ENCODE data around the gene PRR12.

The PRR12 gene

GRCh38 chr19:49655570-49656455, 64.8 kb downstream of the PRR12 start:
- ATAC-seq (ENCODE audit: insufficient read depth, low read depth) = no peak
- H3K36me3 ChIP-seq (ENCODE audit: insufficient read depth, low read length) = peaks cover 93% of the 10 kb centered on the region

GRCh38 chr19:49656456-49657109, 65.6 kb downstream of the PRR12 start:
- Histone ChIP-seq H3K27ac (ENCODE audit: low read length) (no peak overlapping the region), H3K4me2 (ENCODE audit: insufficient read depth, low read length) (no peak overlapping the region), H3K79me2 (ENCODE audit: insufficient read depth, low read length) (no peaks in the 10 kb centered on the region; the same call in 1 of the 2 replicates), H3K27me3 (ENCODE audit: insufficient read depth, low read length, poor library complexity) (no peaks in the 10 kb centered on the region), H3K36me3 (ENCODE audit: insufficient read depth, low read length) (peaks cover 94% of the 10 kb centered on the region), H3K4me1 (ENCODE audit: insufficient read depth, low read length) (no peaks in the 10 kb centered on the region), H4K20me1 (ENCODE audit: insufficient read depth, low read length) (peaks cover 53% of the 10 kb centered on the region), H3K9ac (ENCODE audit: low read depth, low read length) (no peak overlapping the region; the same call in 1 of the 2 replicates), H2AFZ (ENCODE audit: low read depth, low read length) (no peak overlapping the region), H3K9me3 (ENCODE audit: insufficient read depth, low read length, severe bottlenecking) (no peaks in the 10 kb centered on the region), H3K4me3 (ENCODE audit: low read depth in 1 of 2, low read length in 2 of 2) (no peak overlapping the region)
- TF ChIP-seq CTCF (IDR thresholded peaks at IDR 0.05; ENCODE audit: borderline replicate concordance, extremely low read depth, low read length, poor library complexity, severe bottlenecking) (no peak), EZH2 (IDR thresholded peaks at IDR 0.05; ENCODE audit: borderline replicate concordance, low read depth, low read length, severe bottlenecking) (no peak)
- ATAC-seq (ENCODE audit: insufficient read depth, low read depth) (no peak), DNase-seq (no peak)

More at GRCh38 chr19:49655570-49656455, 64.8 kb downstream of the PRR12 start:
- H3K4me2 ChIP-seq (ENCODE audit: insufficient read depth, low read length) = no peak overlapping the region
- H3K79me2 ChIP-seq (ENCODE audit: insufficient read depth, low read length) = no peaks in the 10 kb centered on the region; the same call in 1 of the 2 replicates
- no peak overlapping the region for H3K4me3 ChIP-seq (ENCODE audit: low read depth in 1 of 2, low read length in 2 of 2)
- no peak overlapping the region for H2AFZ ChIP-seq (ENCODE audit: low read depth, low read length)
- peaks cover 48% of the 10 kb centered on the region for H4K20me1 ChIP-seq (ENCODE audit: insufficient read depth, low read length)
- H3K9ac ChIP-seq (ENCODE audit: low read depth, low read length) = no peak overlapping the region; the same call in 1 of the 2 replicates
- no peaks in the 10 kb centered on the region for H3K9me3 ChIP-seq (ENCODE audit: insufficient read depth, low read length, severe bottlenecking)
- no peaks in the 10 kb centered on the region for H3K27me3 ChIP-seq (ENCODE audit: insufficient read depth, low read length, poor library complexity)
- H3K27ac ChIP-seq (ENCODE audit: low read length) = no peak overlapping the region
- no peak for TF ChIP-seq EZH2 (IDR thresholded peaks at IDR 0.05; ENCODE audit: borderline replicate concordance, low read depth, low read length, severe bottlenecking)
- no peak for TF ChIP-seq CTCF (IDR thresholded peaks at IDR 0.05; ENCODE audit: borderline replicate concordance, extremely low read depth, low read length, poor library complexity, severe bottlenecking)
- no peaks in the 10 kb centered on the region for H3K4me1 ChIP-seq (ENCODE audit: insufficient read depth, low read length)
- DNase-seq = no peak

- no peak overlapping the region for H3K27ac ChIP-seq (ENCODE audit: low read length)
Observed at GRCh38 chr19:49657493-49658138, 66.6 kb downstream of the PRR12 start.

More at GRCh38 chr19:49657493-49658138, 66.6 kb downstream of the PRR12 start:
- Histone ChIP-seq H2AFZ (ENCODE audit: low read depth, low read length) (no peak overlapping the region), H3K79me2 (ENCODE audit: insufficient read depth, low read length) (peaks cover 7% of the 10 kb centered on the region; the same call in 1 of the 2 replicates), H3K9ac (ENCODE audit: low read depth, low read length) (no peak overlapping the region), H3K4me1 (ENCODE audit: insufficient read depth, low read length) (peaks cover 2% of the 10 kb centered on the region; the same call in 1 of the 2 replicates), H3K36me3 (ENCODE audit: insufficient read depth, low read length) (peaks cover 98% of the 10 kb centered on the region), H4K20me1 (ENCODE audit: insufficient read depth, low read length) (peaks cover 52% of the 10 kb centered on the region), H3K4me2 (ENCODE audit: insufficient read depth, low read length) (no peak overlapping the region), H3K4me3 (ENCODE audit: low read depth in 1 of 2, low read length in 2 of 2) (no peak overlapping the region), H3K9me3 (ENCODE audit: insufficient read depth, low read length, severe bottlenecking) (no peaks in the 10 kb centered on the region), H3K27me3 (ENCODE audit: insufficient read depth, low read length, poor library complexity) (no peaks in the 10 kb centered on the region)
- ATAC-seq (ENCODE audit: insufficient read depth, low read depth) (no peak), DNase-seq (no peak)
- TF ChIP-seq CTCF (IDR thresholded peaks at IDR 0.05; ENCODE audit: borderline replicate concordance, extremely low read depth, low read length, poor library complexity, severe bottlenecking) = no peak
- TF ChIP-seq EZH2 (IDR thresholded peaks at IDR 0.05; ENCODE audit: borderline replicate concordance, low read depth, low read length, severe bottlenecking) = no peak
